PC-9 (cell line): Measurements from ENCODE around the gene TCF4. TPM values are rescaled to one million over a fixed set of nuclear protein-coding genes. Genes with fewer than 3 reads are reported as not detected.

ENCODE experiments used
- BruUV-seq: library from RNA; stranded (reverse); fragments of 400-500 nt; replicated peaks from 2 replicates; lab custom pipeline; 2021; lab: Mats Ljungman, UMichigan
- CTCF ChIA-PET: fragments of 300-600 bp; sonication (Branson Sonifier 250); formaldehyde crosslinking; loops from one replicate; lab custom pipeline; 2022; ENCODE audit warnings: antibody characterized with exemption; lab: Charles Lee
- POLR2A ChIA-PET: fragments of 300-600 bp; sonication (Branson Sonifier 250); formaldehyde crosslinking; loops from one replicate; lab custom pipeline; 2022; ENCODE audit warnings: antibody characterized with exemption; ENCODE audit not compliant: unreplicated experiment; lab: Charles Lee
- DNase-seq, 2 experiments: peaks; one replicate each; pipeline versions ENCODE4 v3.0.0 to v3.0.0-alpha.2; 2015 to 2022; ENCODE audit warnings: mixed read lengths in 1 of 2
- H2AFZ ChIP-seq: fragments of 200-600 bp; sonication (generic); 2 replicates; pipeline ENCODE4 v1.8.1; 2017; ENCODE audit warnings: antibody characterized with exemption
- H3F3A ChIP-seq: fragments of 200-600 bp; sonication (generic); 2 replicates; pipeline ENCODE4 v1.8.1; 2017; ENCODE audit warnings: antibody characterized with exemption, mild to moderate bottlenecking, low read depth; ENCODE audit not compliant: insufficient read depth
- H3K27ac ChIP-seq: fragments of 200-600 bp; sonication (generic); 2 replicates; pipeline ENCODE4 v1.6.1; 2016; ENCODE audit warnings: mixed run types
- H3K27me3 ChIP-seq: fragments of 200-600 bp; sonication (generic); 2 replicates; pipeline ENCODE4 v1.6.1; 2016; ENCODE audit warnings: low read depth, mixed run types; ENCODE audit not compliant: insufficient read depth
- H3K36me3 ChIP-seq: fragments of 200-600 bp; sonication (generic); 2 replicates; pipeline ENCODE4 v1.6.1; 2016; ENCODE audit warnings: low read depth, mixed run types
- H3K4me1 ChIP-seq: fragments of 200-600 bp; sonication (generic); replicated peaks from 2 replicates; pipeline ENCODE4 v1.6.1; 2016; ENCODE audit warnings: mixed run types; ENCODE audit not compliant: insufficient read depth
- H3K4me2 ChIP-seq: fragments of 200-600 bp; sonication (generic); 2 replicates; pipeline ENCODE4 v1.6.1; 2017; ENCODE audit warnings: mixed run types
- H3K4me3 ChIP-seq: fragments of 200-600 bp; sonication (generic); 2 replicates; pipeline ENCODE4 v1.6.1; 2016; ENCODE audit warnings: mixed run types
- H3K79me2 ChIP-seq: fragments of 200-600 bp; sonication (generic); 2 replicates; pipeline ENCODE4 v1.6.1; 2017; ENCODE audit warnings: low read depth, mixed run types
- H3K9me2 ChIP-seq: fragments of 200-600 bp; sonication (generic); 2 replicates; pipeline ENCODE4 v1.8.1; 2017; ENCODE audit warnings: mild to moderate bottlenecking; ENCODE audit not compliant: insufficient read depth
- H3K9me3 ChIP-seq: fragments of 200-600 bp; sonication (generic); 2 replicates; pipeline ENCODE4 v1.8.1; 2016; ENCODE audit warnings: low read depth; ENCODE audit not compliant: insufficient read depth
- H4K20me1 ChIP-seq: fragments of 200-600 bp; sonication (generic); 2 replicates; pipeline ENCODE4 v1.8.1; 2017; ENCODE audit not compliant: insufficient read depth
- CTCF ChIP-seq: fragments of 200-600 bp; sonication (generic); conservative IDR thresholded peaks from 2 replicates; pipeline ENCODE4 v1.6.1; 2017; ENCODE audit warnings: mixed run types, antibody characterized with exemption, mild to moderate bottlenecking, moderate library complexity
- EZH2 ChIP-seq: fragments of 200-600 bp; sonication (generic); IDR thresholded peaks from 2 replicates; pipeline ENCODE4 v1.8.0; 2017; ENCODE audit warnings: antibody characterized with exemption, low read depth
- intact Hi-C: fragments of 100-400 bp; cut with micrococcal nuclease; formaldehyde crosslinking; loops from one replicate; pipeline ENCODE4 v1.10.0; 2022; ENCODE audit not compliant: unreplicated experiment
- total RNA-seq: library from RNA; stranded (reverse); gene quantifications from 2 replicates; pipeline ENCODE4 v1.2.3, GENCODE V29; 2021

Gene TCF4
- total RNA-seq, 1 experiment from 2014 or later, result 0.74 TPM

- Histone ChIP-seq H2AFZ (no peak overlapping the region), H4K20me1 (no peaks in the 10 kb centered on the region), H3K4me3 (no peak overlapping the region), H3K27me3 (no peaks in the 10 kb centered on the region), H3K9me2 (0 out of 2 replicates have a peak, but pooled peaks cover 3% of the 10 kb centered on the region), H3K36me3 (no peaks in the 10 kb centered on the region), H3K79me2 (no peaks in the 10 kb centered on the region), H3K9me3 (no peaks in the 10 kb centered on the region), H3K4me2 (no peak overlapping the region), H3K4me1 (no peaks in the 10 kb centered on the region), H3F3A (no peaks in the 10 kb centered on the region), H3K27ac (no peak overlapping the region)
- no peak for TF ChIP-seq EZH2
- TF ChIP-seq CTCF, result no peak
- DNase-seq, result no peak
- CTCF ChIA-PET, result no interaction called here
- BruUV-seq, result no TSS peak
- intact Hi-C loops, result no loop called here
- POLR2A ChIA-PET, result no interaction called here
These were observed 319.2 kb downstream of the TCF4 start for GRCh38 chr18:55268628-55269275.

GRCh38 chr18:55268151-55268601 is 319.8 kb downstream of the TCF4 start:
- ChIA-PET CTCF (no interaction called here), POLR2A (no interaction called here)
- TF ChIP-seq CTCF (no peak), EZH2 (no peak)
- no peak for DNase-seq
- intact Hi-C loops, result no loop called here
- Histone ChIP-seq H3F3A (no peaks in the 10 kb centered on the region), H3K27me3 (no peaks in the 10 kb centered on the region), H3K36me3 (no peaks in the 10 kb centered on the region), H3K79me2 (no peaks in the 10 kb centered on the region), H3K9me2 (no peaks in the 10 kb centered on the region), H3K4me2 (no peak overlapping the region), H3K27ac (no peak overlapping the region), H3K4me3 (no peak overlapping the region), H2AFZ (no peak overlapping the region), H4K20me1 (no peaks in the 10 kb centered on the region), H3K9me3 (no peaks in the 10 kb centered on the region), H3K4me1 (no peaks in the 10 kb centered on the region)
- BruUV-seq, result no TSS peak

GRCh38 chr18:55266981-55267380 is 321.0 kb downstream of the TCF4 start:
- no peak overlapping the region for H3K4me3 ChIP-seq
- no peak overlapping the region for H2AFZ ChIP-seq
- H3K9me2 ChIP-seq, result no peaks in the 10 kb centered on the region
- H3K79me2 ChIP-seq, result no peaks in the 10 kb centered on the region
- H3K4me1 ChIP-seq, result no peaks in the 10 kb centered on the region
- POLR2A ChIA-PET, result no interaction called here
- DNase-seq, result no peak
- no TSS peak for BruUV-seq
- H3K4me2 ChIP-seq, result no peak overlapping the region
- H3K27ac ChIP-seq, result no peak overlapping the region
- no peaks in the 10 kb centered on the region for H3K36me3 ChIP-seq
- H3F3A ChIP-seq, result no peaks in the 10 kb centered on the region
- H3K27me3 ChIP-seq, result no peaks in the 10 kb centered on the region
- CTCF ChIA-PET, result no interaction called here
- TF ChIP-seq CTCF, result no peak
- no peak for TF ChIP-seq EZH2
- H4K20me1 ChIP-seq, result no peaks in the 10 kb centered on the region
- H3K9me3 ChIP-seq, result no peaks in the 10 kb centered on the region
- intact Hi-C loops, result no loop called here
